T-cell (primary cell): ENCODE data around the gene MYO15A. TPM values are rescaled to one million over a fixed set of nuclear protein-coding genes. Genes with fewer than 3 reads are reported as not detected.

Experiments
- ATAC-seq, 4 experiments: fragments of 200-7000 bp in 3 of 4; fragments of 150-1000 bp in 1 of 4; cut with Tn5 transposase; replicated peaks in 1 of 4; 1 replicate in 3 of 4; 2 replicates in 1 of 4; pipeline ENCODE4 v1.10.0; 2021; ENCODE audit warnings: moderate library complexity in 3 of 4, mild to moderate bottlenecking in 2 of 4, moderate number of reproducible peaks in 1 of 4
- CTCF ChIA-PET, 2 donors: fragments of 300-600 bp; sonication (Branson Sonifier 250); formaldehyde crosslinking; loops; one replicate each; lab custom pipeline; 2022; ENCODE audit warnings: antibody characterized with exemption in 2 of 2; lab: Charles Lee
- POLR2A ChIA-PET, 2 donors: fragments of 300-600 bp; sonication (Branson Sonifier 250); formaldehyde crosslinking; loops; one replicate each; lab custom pipeline; 2022; ENCODE audit warnings: antibody characterized with exemption in 2 of 2; lab: Charles Lee
- DNase-seq, 35 experiments: peaks; one replicate each; pipeline versions ENCODE4 v3.0.0 to v3.0.0-alpha.2; 2013 to 2023
- H3K27ac ChIP-seq: one replicate; pipeline ENCODE4 v1.5.1; 2013; ENCODE audit warnings: low read length
- H3K27me3 ChIP-seq, 2 experiments: replicated peaks in 1 of 2; 1 replicate in 1 of 2; 2 replicates in 1 of 2; pipeline versions ENCODE4 v1.6.1 to v1.7.0; 2013; ENCODE audit warnings: low read length in 1 of 2, mixed read lengths in 1 of 2; ENCODE audit not compliant: control insufficient read depth in 2 of 2, insufficient read depth in 2 of 2; ENCODE audit errors: extremely low read depth in 1 of 2
- H3K36me3 ChIP-seq, 2 donors: 1 replicate in 1 of 2; 2 replicates in 1 of 2; pipeline versions ENCODE4 v1.6.1 to v1.7.0; 2013; ENCODE audit warnings: low read length in 1 of 2; ENCODE audit not compliant: control insufficient read depth in 2 of 2, insufficient read depth in 1 of 2; ENCODE audit errors: extremely low read depth in 1 of 2
- H3K4me1 ChIP-seq, 2 experiments: 1 replicate in 1 of 2; 2 replicates in 1 of 2; pipeline versions ENCODE4 v1.6.1 to v1.7.0; 2013; ENCODE audit warnings: low read length in 2 of 2, mixed read lengths in 1 of 2; ENCODE audit not compliant: insufficient read depth in 2 of 2, control insufficient read depth in 1 of 2; ENCODE audit errors: extremely low read depth in 1 of 2
- H3K4me3 ChIP-seq, 2 donors: 1 replicate in 1 of 2; 2 replicates in 1 of 2; pipeline versions ENCODE4 v1.5.1 to v1.7.0; 2013; ENCODE audit warnings: mild to moderate bottlenecking in 2 of 2, low read length in 1 of 2, moderate library complexity in 1 of 2; ENCODE audit not compliant: control insufficient read depth in 1 of 2; ENCODE audit errors: extremely low read depth in 1 of 2
- H3K9me3 ChIP-seq: 2 replicates; pipeline ENCODE4 v1.7.0; 2013
- H3K27ac Mint-ChIP-seq, 2 donors: one replicate each; pipeline ENCODE4 v1.8.0; 2020 to 2021; ENCODE audit warnings: mild to moderate bottlenecking in 2 of 2, mixed read lengths in 2 of 2
- H3K27me3 Mint-ChIP-seq, 2 donors: one replicate each; pipeline ENCODE4 v1.8.0; 2021 to 2022; ENCODE audit warnings: mixed read lengths in 2 of 2
- H3K36me3 Mint-ChIP-seq: one replicate; pipeline ENCODE4 v1.8.0; 2021; ENCODE audit warnings: mixed read lengths
- H3K4me1 Mint-ChIP-seq, 3 donors: one replicate each; pipeline ENCODE4 v1.8.0; 2020 to 2022; ENCODE audit warnings: mixed read lengths in 3 of 3, mild to moderate bottlenecking in 1 of 3
- H3K4me3 Mint-ChIP-seq, 3 donors: one replicate each; pipeline ENCODE4 v1.8.0; 2020 to 2022; ENCODE audit warnings: mild to moderate bottlenecking in 3 of 3, mixed read lengths in 3 of 3, moderate library complexity in 3 of 3
- H3K9me3 Mint-ChIP-seq, 3 donors: one replicate each; pipeline ENCODE4 v1.8.0; 2020 to 2022; ENCODE audit warnings: mixed read lengths in 3 of 3
- WGBS: methylation state at CpG from one replicate; pipeline ENCODE4 v1.1.5; 2013; ENCODE audit warnings: missing lambda C conversion rate; ENCODE audit not compliant: insufficient coverage; 5-methylcytosine and 5-hydroxymethylcytosine counted together
- total RNA-seq, 35 experiments: library from RNA in 6 of 35; stranded (reverse) in 6 of 35; fragments of 120-200 nt in 1 of 35; gene quantifications; one replicate each; pipeline versions ENCODE4 v1.2.1 to v1.2.4 and lab custom pipeline; 2013 to 2026

MYO15A gene
- total RNA-seq (1 to 10 TPM in 4 of 5 donors, under 1 TPM in 1; 0.76 to 1.9 (median 1.3) TPM), total RNA-seq (lab: John Stamatoyannopoulos, UW) (0.16 to 3.2 (median 1.5) reads per million in 29 experiments)
- 0.29 TPM for total RNA-seq (2013)

GRCh38 chr17:18108401-18109312 lies at the start of gene MYO15A:
Gene MYO15A (plus strand): TSS chr17:18108756. CDS start chr17:18118801, 10,045 bp downstream.
- WGBS, result 96% methylated on average over 6 of the region's 17 CpGs
- POLR2A ChIA-PET, result no interaction called here
- no peaks in the 10 kb centered on the region for H3K27me3 Mint-ChIP-seq
- no peak within 1 kb of the TSS for H3K4me3 Mint-ChIP-seq
- no peaks in the 10 kb centered on the region for H3K4me1 ChIP-seq
- DNase-seq (no peak), ATAC-seq (no peak)
- H3K9me3 Mint-ChIP-seq, result no peaks in the 10 kb centered on the region
- H3K4me1 Mint-ChIP-seq, result no peaks in the 10 kb centered on the region
- no peak within 1 kb of the TSS for H3K4me3 ChIP-seq
- peaks cover 5 to 19% of the 10 kb centered on the region in 2 donors for H3K36me3 ChIP-seq
- CTCF ChIA-PET, result no interaction called here
- H3K9me3 ChIP-seq, result no peaks in the 10 kb centered on the region
- peaks cover 0 to 2% of the 10 kb centered on the region in 2 experiments for H3K27me3 ChIP-seq
- no peak within 1 kb of the TSS for H3K27ac ChIP-seq
- no peak within 1 kb of the TSS for H3K27ac Mint-ChIP-seq
- H3K36me3 Mint-ChIP-seq, result peaks cover 12% of the 10 kb centered on the region

- Mint-ChIP-seq H3K27me3 (no peaks in the 10 kb centered on the region), H3K9me3 (no peaks in the 10 kb centered on the region), H3K36me3 (peaks cover 47% of the 10 kb centered on the region), H3K4me1 (no peaks in the 10 kb centered on the region), H3K27ac (no peak overlapping the region), H3K4me3 (no peak overlapping the region)
- no peaks in the 10 kb centered on the region for H3K4me1 ChIP-seq
- no peaks in the 10 kb centered on the region for H3K9me3 ChIP-seq
- no peak overlapping the region for H3K27ac ChIP-seq
- 71% methylated on average over 4 of the region's 5 CpGs for WGBS
- DNase-seq, result no peak
- POLR2A ChIA-PET, result interaction anchor here in 1 of 2 donors (0.6 kb wide), 1 partner anchor 15 kb away, joined by 3 read pairs; no protein-coding TSS in a partner anchor
- CTCF ChIA-PET, result no interaction called here
- ATAC-seq, result no peak
- no peak overlapping the region for H3K4me3 ChIP-seq
- H3K36me3 ChIP-seq, result peaks cover 23 to 59% of the 10 kb centered on the region in 2 donors
- H3K27me3 ChIP-seq, result no peaks in the 10 kb centered on the region
These were observed 49.3 kb upstream of the MYO15A start for GRCh38 chr17:18059283-18059682.

- Mint-ChIP-seq H3K36me3 (peaks cover 41% of the 10 kb centered on the region), H3K4me3 (no peak overlapping the region), H3K9me3 (no peaks in the 10 kb centered on the region), H3K4me1 (no peaks in the 10 kb centered on the region), H3K27ac (no peak overlapping the region), H3K27me3 (no peaks in the 10 kb centered on the region)
- ChIA-PET CTCF (no interaction called here), POLR2A (interaction anchor here in 1 of 2 donors (0.6 kb wide), 1 partner anchor 37 kb away, joined by 3 read pairs; no protein-coding TSS in a partner anchor)
- ATAC-seq (no peak), DNase-seq (no peak)
- Histone ChIP-seq H3K4me1 (no peaks in the 10 kb centered on the region), H3K4me3 (no peak overlapping the region), H3K9me3 (no peaks in the 10 kb centered on the region), H3K27ac (no peak overlapping the region), H3K36me3 (peaks cover 23 to 40% of the 10 kb centered on the region in 2 donors), H3K27me3 (no peaks in the 10 kb centered on the region)
- WGBS, result no CpG with 5 or more reads among the region's 2 CpGs
These were observed 44.5 kb upstream of the MYO15A start for GRCh38 chr17:18064053-18064452.

GRCh38 chr17:18065546-18065945 lies 43.0 kb upstream of the MYO15A start:
- no peaks in the 10 kb centered on the region for H3K4me1 ChIP-seq
- no peak overlapping the region for H3K4me3 ChIP-seq
- POLR2A ChIA-PET, result no interaction called here
- H3K36me3 ChIP-seq, result peaks cover 16 to 32% of the 10 kb centered on the region in 2 donors
- CTCF ChIA-PET, result interaction anchor here in 1 of 2 donors (0.5 to 0.6 kb wide), 2 partner anchors 524 to 834 kb away, joined by 3 to 4 read pairs; no protein-coding TSS in a partner anchor
- no peak for ATAC-seq
- H3K27me3 ChIP-seq, result no peaks in the 10 kb centered on the region
- no peaks in the 10 kb centered on the region for H3K9me3 ChIP-seq
- H3K9me3 Mint-ChIP-seq, result no peaks in the 10 kb centered on the region
- 97% methylated on average over 7 of the region's 11 CpGs for WGBS
- no peaks in the 10 kb centered on the region for H3K4me1 Mint-ChIP-seq
- no peaks in the 10 kb centered on the region for H3K27me3 Mint-ChIP-seq
- H3K36me3 Mint-ChIP-seq, result peaks cover 35% of the 10 kb centered on the region
- H3K27ac Mint-ChIP-seq, result no peak overlapping the region
- no peak overlapping the region for H3K27ac ChIP-seq
- DNase-seq, result no peak
- H3K4me3 Mint-ChIP-seq, result no peak overlapping the region

- H3K4me1 ChIP-seq, result peaks cover 2 to 4% of the 10 kb centered on the region in 2 experiments
- ATAC-seq (no peak), DNase-seq (no peak)
- no peak overlapping the region for H3K27ac ChIP-seq
- Mint-ChIP-seq H3K36me3 (peaks cover 33% of the 10 kb centered on the region), H3K27ac (no peak overlapping the region), H3K4me1 (peaks cover 4 to 12% (median 11%) of the 10 kb centered on the region in 3 donors), H3K27me3 (no peaks in the 10 kb centered on the region), H3K9me3 (no peaks in the 10 kb centered on the region), H3K4me3 (no peak overlapping the region)
- peaks cover 14 to 23% of the 10 kb centered on the region in 2 donors for H3K36me3 ChIP-seq
- POLR2A ChIA-PET, result no interaction called here
- H3K9me3 ChIP-seq, result no peaks in the 10 kb centered on the region
- no peaks in the 10 kb centered on the region for H3K27me3 ChIP-seq
- WGBS, result 100% methylated on average over 1 of the region's 4 CpGs
- CTCF ChIA-PET, result interaction anchor here in 1 of 2 donors (0.7 kb wide), 1 partner anchor 119 kb away, joined by 3 read pairs; no protein-coding TSS in a partner anchor
- H3K4me3 ChIP-seq, result no peak overlapping the region
These were observed 41.7 kb upstream of the MYO15A start for GRCh38 chr17:18066866-18067265.

GRCh38 chr17:18069101-18069500 lies 39.5 kb upstream of the MYO15A start:
- H3K4me3 Mint-ChIP-seq, result no peak overlapping the region
- Histone ChIP-seq H3K27ac (no peak overlapping the region), H3K4me3 (no peak overlapping the region), H3K4me1 (peaks cover 2 to 4% of the 10 kb centered on the region in 2 experiments), H3K9me3 (no peaks in the 10 kb centered on the region), H3K27me3 (no peaks in the 10 kb centered on the region), H3K36me3 (peaks cover 9 to 13% of the 10 kb centered on the region in 2 donors)
- H3K36me3 Mint-ChIP-seq, result peaks cover 21% of the 10 kb centered on the region
- WGBS, result no CpG with 5 or more reads among the region's 2 CpGs
- POLR2A ChIA-PET, result no interaction called here
- no peaks in the 10 kb centered on the region for H3K9me3 Mint-ChIP-seq
- DNase-seq (no peak), ATAC-seq (no peak)
- no peaks in the 10 kb centered on the region for H3K27me3 Mint-ChIP-seq
- CTCF ChIA-PET, result interaction anchor here in 1 of 2 donors (0.6 kb wide), 1 partner anchor 39 kb away, joined by 4 read pairs; no protein-coding TSS in a partner anchor
- no peak overlapping the region for H3K27ac Mint-ChIP-seq
- H3K4me1 Mint-ChIP-seq, result peaks cover 4 to 12% (median 11%) of the 10 kb centered on the region in 3 donors
